Stimulated activated CD4-positive, alpha-beta T cell treated with anti-CD3 and anti-CD28 coated beads, Interleukin-12 subunit alpha, Interleukin-12 subunit beta, amount 100 ng/mL, for 24 hours (primary cell): Measurements from ENCODE around the gene GAS2L1.

Experiments used
- DNase-seq, 2 experiments: peaks; one replicate each; pipeline ENCODE4 v3.0.0-alpha.2; 2020; ENCODE audit warnings: low read depth in 2 of 2

GAS2L1 gene

GRCh38 chr22:29306175-29306834, at the start of gene GAS2L1:
TSS of gene GAS2L1 (plus strand) at chr22:29306650. CDS start at chr22:29308106, 1,456 bp downstream.
- peak in 1 of 2 experiments; percentile 42 for DNase-seq

- no peak for DNase-seq
Observed at GRCh38 chr22:29257751-29258181, 48.7 kb upstream of the GAS2L1 start.

GRCh38 chr22:29258407-29259252, 47.8 kb upstream of the GAS2L1 start:
- no peak for DNase-seq

- DNase-seq: no peak
Observed at GRCh38 chr22:29259253-29259899, 47.1 kb upstream of the GAS2L1 start.

- no peak for DNase-seq
Observed at GRCh38 chr22:29260031-29260560, 46.4 kb upstream of the GAS2L1 start.

- DNase-seq: no peak
Observed at GRCh38 chr22:29260601-29261315, 45.7 kb upstream of the GAS2L1 start.

- no peak for DNase-seq
Observed at GRCh38 chr22:29263791-29264276, 42.6 kb upstream of the GAS2L1 start.

- no peak for DNase-seq
Observed at GRCh38 chr22:29265305-29265704, 41.1 kb upstream of the GAS2L1 start.

- DNase-seq: no peak
Observed at GRCh38 chr22:29265929-29266328, 40.5 kb upstream of the GAS2L1 start.

- no peak for DNase-seq
Observed at GRCh38 chr22:29266564-29267461, 39.6 kb upstream of the GAS2L1 start.

GRCh38 chr22:29267462-29267857, 39.0 kb upstream of the GAS2L1 start:
- DNase-seq: no peak

GRCh38 chr22:29267858-29268510, 38.5 kb upstream of the GAS2L1 start, which contains the start of the genes EWSR1 and RHBDD3:
TSS of gene EWSR1 (plus strand) at chr22:29268268. CDS start at chr22:29268337, 69 bp downstream.
TSS of gene RHBDD3 (minus strand) at chr22:29267981. CDS start at chr22:29265626, 2,355 bp downstream.
- DNase-seq: peak; percentile 91 to 92

GRCh38 chr22:29268511-29269229, 37.8 kb upstream of the GAS2L1 start:
- peak in 1 of 2 experiments; percentile 22 for DNase-seq

- DNase-seq: no peak
Observed at GRCh38 chr22:29269230-29269604, 37.2 kb upstream of the GAS2L1 start.

- DNase-seq: no peak
Observed at GRCh38 chr22:29269731-29270474, 36.5 kb upstream of the GAS2L1 start.

GRCh38 chr22:29270475-29271271, 35.8 kb upstream of the GAS2L1 start:
- DNase-seq: no peak

GRCh38 chr22:29272624-29273023, 33.8 kb upstream of the GAS2L1 start:
- no peak for DNase-seq
